ENCODE results near the gene PNPLA8. TPM values are rescaled to one million over a fixed set of nuclear protein-coding genes. Genes with fewer than 3 reads are reported as not detected.

PNPLA8 gene
- total RNA-seq, 1 donor from 2014 or later, result 23.1 TPM

DNA sequence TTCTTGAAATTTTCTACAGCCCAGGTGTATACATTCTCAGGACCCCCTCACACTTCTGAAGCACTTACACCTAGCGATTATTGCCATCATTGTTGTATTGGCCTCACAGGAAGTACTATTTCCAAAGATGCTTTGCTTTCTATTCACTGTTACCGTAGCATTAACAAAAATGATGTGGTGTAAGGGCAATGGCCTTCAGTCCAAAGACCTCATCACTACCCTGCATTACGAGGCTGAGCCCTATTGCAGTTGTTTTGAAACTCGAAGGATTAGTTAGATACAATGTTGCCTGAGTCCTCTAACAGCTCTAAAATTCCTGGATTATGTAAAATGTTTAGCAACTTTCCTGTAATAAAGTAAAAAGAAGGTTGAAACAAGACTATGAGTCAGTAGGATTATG is 72.6 kb downstream of the PNPLA8 start:
- Mint-ChIP-seq H3K27me3 (ENCODE audit: low read depth, unreplicated experiment) (peaks cover 20% of the 10 kb centered on the region), H3K36me3 (ENCODE audit: low read depth, unreplicated experiment) (no peaks in the 10 kb centered on the region), H3K9me3 (ENCODE audit: unreplicated experiment) (no peaks in the 10 kb centered on the region), H3K4me3 (ENCODE audit: unreplicated experiment) (no peak overlapping the region), H3K27ac (ENCODE audit: unreplicated experiment) (no peak overlapping the region), H3K4me1 (ENCODE audit: low read depth, unreplicated experiment) (no peaks in the 10 kb centered on the region)
- Histone ChIP-seq H3K4me3 (ENCODE audit: insufficient read depth, low read depth, low read length) (no peak overlapping the region), H3K9me3 (ENCODE audit: insufficient read depth, low read depth, low read length) (no peaks in the 10 kb centered on the region), H4K20me1 (ENCODE audit: insufficient read depth, low read length) (no peaks in the 10 kb centered on the region), H2AFZ (ENCODE audit: low read depth, low read length) (no peak overlapping the region), H3K36me3 (ENCODE audit: insufficient read depth, low read length) (no peaks in the 10 kb centered on the region), H3K27me3 (ENCODE audit: insufficient read depth, low read length) (peaks cover 25% of the 10 kb centered on the region), H3K4me1 (ENCODE audit: insufficient read depth, low read length) (no peaks in the 10 kb centered on the region), H3K79me2 (ENCODE audit: insufficient read depth, low read length) (peaks cover 42% of the 10 kb centered on the region), H3K4me2 (ENCODE audit: low read length) (no peak overlapping the region), H3K9ac (ENCODE audit: low read length) (no peak overlapping the region), H3K27ac (ENCODE audit: low read depth, low read length) (no peak overlapping the region)
- FAIRE-seq (no peak), DNase-seq (ENCODE audit: low read depth) (no peak)
- TF ChIP-seq, protein P1, sequence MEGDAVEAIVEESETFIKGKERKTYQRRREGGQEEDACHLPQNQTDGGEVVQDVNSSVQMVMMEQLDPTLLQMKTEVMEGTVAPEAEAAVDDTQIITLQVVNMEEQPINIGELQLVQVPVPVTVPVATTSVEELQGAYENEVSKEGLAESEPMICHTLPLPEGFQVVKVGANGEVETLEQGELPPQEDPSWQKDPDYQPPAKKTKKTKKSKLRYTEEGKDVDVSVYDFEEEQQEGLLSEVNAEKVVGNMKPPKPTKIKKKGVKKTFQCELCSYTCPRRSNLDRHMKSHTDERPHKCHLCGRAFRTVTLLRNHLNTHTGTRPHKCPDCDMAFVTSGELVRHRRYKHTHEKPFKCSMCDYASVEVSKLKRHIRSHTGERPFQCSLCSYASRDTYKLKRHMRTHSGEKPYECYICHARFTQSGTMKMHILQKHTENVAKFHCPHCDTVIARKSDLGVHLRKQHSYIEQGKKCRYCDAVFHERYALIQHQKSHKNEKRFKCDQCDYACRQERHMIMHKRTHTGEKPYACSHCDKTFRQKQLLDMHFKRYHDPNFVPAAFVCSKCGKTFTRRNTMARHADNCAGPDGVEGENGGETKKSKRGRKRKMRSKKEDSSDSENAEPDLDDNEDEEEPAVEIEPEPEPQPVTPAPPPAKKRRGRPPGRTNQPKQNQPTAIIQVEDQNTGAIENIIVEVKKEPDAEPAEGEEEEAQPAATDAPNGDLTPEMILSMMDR (IDR thresholded peaks at IDR 0.05; ENCODE audit: insufficient read depth, low read depth, low read length), result no peak
- TF ChIP-seq EZH2 (IDR thresholded peaks at IDR 0.05; ENCODE audit: insufficient read depth, low read length), result no peak

- Mint-ChIP-seq H3K4me3 (ENCODE audit: unreplicated experiment) (no peak overlapping the region), H3K4me1 (ENCODE audit: low read depth, unreplicated experiment) (no peaks in the 10 kb centered on the region), H3K27me3 (ENCODE audit: low read depth, unreplicated experiment) (peaks cover 14% of the 10 kb centered on the region), H3K9me3 (ENCODE audit: unreplicated experiment) (no peaks in the 10 kb centered on the region), H3K36me3 (ENCODE audit: low read depth, unreplicated experiment) (no peaks in the 10 kb centered on the region), H3K27ac (ENCODE audit: unreplicated experiment) (no peak overlapping the region)
- no peak overlapping the region for H3K27ac ChIP-seq (ENCODE audit: low read depth, low read length)
- no peak for DNase-seq (ENCODE audit: low read depth)
- H4K20me1 ChIP-seq (ENCODE audit: insufficient read depth, low read length), result no peaks in the 10 kb centered on the region
- peak; percentile 65 for FAIRE-seq
- no peaks in the 10 kb centered on the region for H3K9me3 ChIP-seq (ENCODE audit: insufficient read depth, low read depth, low read length)
- no peak overlapping the region for H3K9ac ChIP-seq (ENCODE audit: low read length)
- H3K79me2 ChIP-seq (ENCODE audit: insufficient read depth, low read length), result peaks cover 43% of the 10 kb centered on the region
- no peaks in the 10 kb centered on the region for H3K4me1 ChIP-seq (ENCODE audit: insufficient read depth, low read length)
- no peaks in the 10 kb centered on the region for H3K36me3 ChIP-seq (ENCODE audit: insufficient read depth, low read length)
- no peak overlapping the region for H3K4me3 ChIP-seq (ENCODE audit: insufficient read depth, low read depth, low read length)
- no peak overlapping the region for H2AFZ ChIP-seq (ENCODE audit: low read depth, low read length)
- H3K27me3 ChIP-seq (ENCODE audit: insufficient read depth, low read length), result peaks cover 20% of the 10 kb centered on the region
- TF ChIP-seq, protein P1 (IDR thresholded peaks at IDR 0.05; ENCODE audit: insufficient read depth, low read depth, low read length), result peak; percentile 55
- no peak for TF ChIP-seq EZH2 (IDR thresholded peaks at IDR 0.05; ENCODE audit: insufficient read depth, low read length)
- no peak overlapping the region for H3K4me2 ChIP-seq (ENCODE audit: low read length)
These were observed 73.2 kb downstream of the PNPLA8 start for GRCh38 chr7:108452707-108453106.

GRCh38 chr7:108451296-108451848 is 74.6 kb downstream of the PNPLA8 start:
- Mint-ChIP-seq H3K27me3 (ENCODE audit: low read depth, unreplicated experiment) (peaks cover 3% of the 10 kb centered on the region), H3K9me3 (ENCODE audit: unreplicated experiment) (no peaks in the 10 kb centered on the region), H3K36me3 (ENCODE audit: low read depth, unreplicated experiment) (no peaks in the 10 kb centered on the region), H3K27ac (ENCODE audit: unreplicated experiment) (no peak overlapping the region), H3K4me3 (ENCODE audit: unreplicated experiment) (no peak overlapping the region), H3K4me1 (ENCODE audit: low read depth, unreplicated experiment) (no peaks in the 10 kb centered on the region)
- H3K79me2 ChIP-seq (ENCODE audit: insufficient read depth, low read length), result peaks cover 48% of the 10 kb centered on the region
- H3K27ac ChIP-seq (ENCODE audit: low read depth, low read length), result no peak overlapping the region
- TF ChIP-seq, protein P1 (IDR thresholded peaks at IDR 0.05; ENCODE audit: insufficient read depth, low read depth, low read length), result no peak
- no peak for TF ChIP-seq EZH2 (IDR thresholded peaks at IDR 0.05; ENCODE audit: insufficient read depth, low read length)
- H2AFZ ChIP-seq (ENCODE audit: low read depth, low read length), result no peak overlapping the region
- H3K9me3 ChIP-seq (ENCODE audit: insufficient read depth, low read depth, low read length), result no peaks in the 10 kb centered on the region
- no peaks in the 10 kb centered on the region for H3K4me1 ChIP-seq (ENCODE audit: insufficient read depth, low read length)
- no peak overlapping the region for H3K9ac ChIP-seq (ENCODE audit: low read length)
- no peaks in the 10 kb centered on the region for H3K36me3 ChIP-seq (ENCODE audit: insufficient read depth, low read length)
- no peak overlapping the region for H3K4me2 ChIP-seq (ENCODE audit: low read length)
- no peak overlapping the region for H3K4me3 ChIP-seq (ENCODE audit: insufficient read depth, low read depth, low read length)
- H3K27me3 ChIP-seq (ENCODE audit: insufficient read depth, low read length), result peaks cover 9% of the 10 kb centered on the region
- no peaks in the 10 kb centered on the region for H4K20me1 ChIP-seq (ENCODE audit: insufficient read depth, low read length)
- FAIRE-seq (no peak), DNase-seq (ENCODE audit: low read depth) (no peak)
